Loucy (cell line): ENCODE results near the gene PLEK.

Experiments
- H2AFZ ChIP-seq: fragments of 200-600 bp; sonication (generic); 2 replicates; pipeline ENCODE4 v1.6.0; 2016; ENCODE audit warnings: antibody characterized with exemption, mild to moderate bottlenecking, low read length, moderate library complexity
- H3F3A ChIP-seq: fragments of 200-600 bp; 2 replicates; pipeline ENCODE4 v1.6.0; 2016; ENCODE audit warnings: antibody characterized with exemption, low read depth, mild to moderate bottlenecking
- H3K27me3 ChIP-seq: fragments of 200-600 bp; sonication (generic); 2 replicates; pipeline ENCODE4 v1.6.1; 2014; ENCODE audit warnings: low read length, mild to moderate bottlenecking; ENCODE audit not compliant: insufficient read depth, poor library complexity, severe bottlenecking
- H3K36me3 ChIP-seq: fragments of 200-600 bp; sonication (generic); 2 replicates; pipeline ENCODE4 v1.6.1; 2016; ENCODE audit warnings: low read length; ENCODE audit not compliant: insufficient read depth
- H3K4me1 ChIP-seq: fragments of 200-600 bp; sonication (generic); 2 replicates; pipeline ENCODE4 v1.5.1; 2014; ENCODE audit warnings: low read length, mild to moderate bottlenecking; ENCODE audit not compliant: insufficient read depth, poor library complexity, severe bottlenecking
- H3K4me2 ChIP-seq: fragments of 200-600 bp; sonication (generic); 2 replicates; pipeline ENCODE4 v1.6.0; 2014; ENCODE audit warnings: antibody characterized with exemption, low read length, low read depth, mild to moderate bottlenecking; ENCODE audit not compliant: poor library complexity, severe bottlenecking
- H3K4me3 ChIP-seq: fragments of 200-600 bp; sonication (generic); 2 replicates; pipeline ENCODE4 v1.5.1; 2014; ENCODE audit warnings: low read length, mild to moderate bottlenecking, mixed read lengths; ENCODE audit not compliant: poor library complexity, severe bottlenecking
- H3K79me2 ChIP-seq: fragments of 200-600 bp; sonication (generic); 2 replicates; pipeline ENCODE4 v1.6.1; 2014; ENCODE audit warnings: low read length; ENCODE audit not compliant: insufficient read depth
- H3K9ac ChIP-seq: fragments of 200-600 bp; sonication (generic); 2 replicates; pipeline ENCODE4 v1.6.0; 2014; ENCODE audit warnings: mild to moderate bottlenecking, low read depth, low read length, moderate library complexity; ENCODE audit not compliant: poor library complexity, severe bottlenecking
- H3K9me2 ChIP-seq: fragments of 200-600 bp; sonication (generic); replicated peaks from 2 replicates; pipeline ENCODE4 v1.6.1; 2016; ENCODE audit warnings: low read depth, low read length, mixed read lengths
- H3K9me3 ChIP-seq: fragments of 200-600 bp; sonication (generic); 2 replicates; pipeline ENCODE4 v1.6.1; 2014; ENCODE audit warnings: mild to moderate bottlenecking, antibody characterized with exemption, low read length, low read depth; ENCODE audit not compliant: insufficient read depth
- H4K20me1 ChIP-seq: fragments of 200-600 bp; sonication (generic); 2 replicates; pipeline ENCODE4 v1.6.0; 2014; ENCODE audit warnings: antibody characterized with exemption, low read length, mild to moderate bottlenecking; ENCODE audit not compliant: insufficient read depth, poor library complexity, severe bottlenecking
- CTCF ChIP-seq: fragments of 200-600 bp; sonication (generic); conservative IDR thresholded peaks from 2 replicates; pipeline ENCODE4 v1.5.1; 2014; ENCODE audit warnings: mild to moderate bottlenecking, antibody characterized with exemption, low read length
- EZH2phosphoT487 ChIP-seq: fragments of 200-600 bp; IDR thresholded peaks from 2 replicates; pipeline ENCODE4 v1.6.1; 2018; ENCODE audit warnings: antibody characterized with exemption, mild to moderate bottlenecking, moderate library complexity, borderline replicate concordance

The PLEK gene

GRCh38 chr2:68340226-68341061, 24.6 kb upstream of the PLEK start:
- H3K4me2 ChIP-seq: no peak overlapping the region
- no peak overlapping the region for H3K4me3 ChIP-seq
- no peaks in the 10 kb centered on the region for H3K36me3 ChIP-seq
- no peaks in the 10 kb centered on the region for H3F3A ChIP-seq
- no peaks in the 10 kb centered on the region for H3K9me3 ChIP-seq
- no peaks in the 10 kb centered on the region for H3K79me2 ChIP-seq
- H3K27me3 ChIP-seq: no peaks in the 10 kb centered on the region
- no peaks in the 10 kb centered on the region for H3K4me1 ChIP-seq
- no peaks in the 10 kb centered on the region for H4K20me1 ChIP-seq
- H3K9ac ChIP-seq: no peak overlapping the region
- no peaks in the 10 kb centered on the region for H3K9me2 ChIP-seq
- TF ChIP-seq CTCF (no peak), EZH2phosphoT487 (no peak)
- H2AFZ ChIP-seq: no peak overlapping the region

GRCh38 chr2:68341062-68341329, 24.1 kb upstream of the PLEK start:
- TF ChIP-seq EZH2phosphoT487: no peak
- no peak for TF ChIP-seq CTCF
- no peaks in the 10 kb centered on the region for H3K9me2 ChIP-seq
- H3K36me3 ChIP-seq: no peaks in the 10 kb centered on the region
- H2AFZ ChIP-seq: no peak overlapping the region
- no peaks in the 10 kb centered on the region for H4K20me1 ChIP-seq
- no peak overlapping the region for H3K4me3 ChIP-seq
- no peaks in the 10 kb centered on the region for H3K9me3 ChIP-seq
- H3K79me2 ChIP-seq: no peaks in the 10 kb centered on the region
- H3K4me2 ChIP-seq: no peak overlapping the region
- H3K9ac ChIP-seq: no peak overlapping the region
- H3F3A ChIP-seq: no peaks in the 10 kb centered on the region
- no peaks in the 10 kb centered on the region for H3K4me1 ChIP-seq
- no peaks in the 10 kb centered on the region for H3K27me3 ChIP-seq

GRCh38 chr2:68341583-68341982, 23.5 kb upstream of the PLEK start:
- Histone ChIP-seq H3K36me3 (no peaks in the 10 kb centered on the region), H3K27me3 (no peaks in the 10 kb centered on the region), H3K4me1 (no peaks in the 10 kb centered on the region), H3K79me2 (no peaks in the 10 kb centered on the region), H3K4me2 (no peak overlapping the region), H3K9me2 (no peaks in the 10 kb centered on the region), H3K4me3 (no peak overlapping the region), H2AFZ (no peak overlapping the region), H3K9ac (no peak overlapping the region), H3K9me3 (no peaks in the 10 kb centered on the region), H3F3A (no peaks in the 10 kb centered on the region), H4K20me1 (no peaks in the 10 kb centered on the region)
- TF ChIP-seq CTCF (no peak), EZH2phosphoT487 (no peak)
